B cell (primary cell): ENCODE measurements around the gene TFDP1. TPM values are rescaled to one million over a fixed set of nuclear protein-coding genes. Genes with fewer than 3 reads are reported as not detected.

Experiments
- ATAC-seq: fragments of 200-7000 bp; cut with Tn5 transposase; one replicate; pipeline ENCODE4 v1.10.0; 2021; ENCODE audit warnings: low read depth, mild to moderate bottlenecking, moderate number of reproducible peaks, moderate library complexity
- CTCF ChIA-PET: fragments of 350-600 bp; sonication (Branson Sonifier 250); formaldehyde crosslinking; loops from one replicate; lab custom pipeline; 2021; ENCODE audit warnings: antibody characterized with exemption, inconsistent platforms; lab: Charles Lee
- POLR2A ChIA-PET: fragments of 350-600 bp; sonication (Branson Sonifier 250); formaldehyde crosslinking; loops from one replicate; lab custom pipeline; 2021; ENCODE audit warnings: antibody characterized with exemption; lab: Charles Lee
- DNase-seq: peaks from one replicate; pipeline ENCODE4 v3.0.0; 2013
- H2AFZ ChIP-seq: 2 replicates; pipeline ENCODE4 v1.6.1; 2012; ENCODE audit warnings: mild to moderate bottlenecking, low read depth, low read length; ENCODE audit not compliant: insufficient read depth, poor library complexity, severe bottlenecking
- H3K27ac ChIP-seq, 2 donors: 1 replicate in 1 of 2; 2 replicates in 1 of 2; pipeline ENCODE4 v1.5.1; 2012 to 2013; ENCODE audit warnings: low read length in 2 of 2, mild to moderate bottlenecking in 2 of 2, moderate library complexity in 1 of 2
- H3K27me3 ChIP-seq, 4 experiments: fragments of 200-600 bp in 1 of 4; sonication (generic) in 1 of 4; replicated peaks in 1 of 4; 1 replicate in 2 of 4; 2 replicates in 2 of 4; pipeline versions ENCODE4 v1.6.1 to v1.7.0; 2013 to 2016; ENCODE audit warnings: low read length in 3 of 4, mild to moderate bottlenecking in 2 of 4, mixed read lengths in 1 of 4, moderate library complexity in 1 of 4; ENCODE audit not compliant: insufficient read depth in 4 of 4, control insufficient read depth in 3 of 4; ENCODE audit errors: control extremely low read depth in 1 of 4
- H3K36me3 ChIP-seq, 2 experiments: replicated peaks in 1 of 2; 1 replicate in 1 of 2; 2 replicates in 1 of 2; pipeline versions ENCODE4 v1.6.1 to v1.7.1; 2013; ENCODE audit warnings: low read length in 1 of 2; ENCODE audit not compliant: insufficient read depth in 2 of 2, control insufficient read depth in 1 of 2; ENCODE audit errors: control extremely low read depth in 1 of 2, extremely low read depth in 1 of 2
- H3K4me1 ChIP-seq, 2 donors: fragments of 200-600 bp in 1 of 2; sonication (generic) in 1 of 2; 1 replicate in 1 of 2; 2 replicates in 1 of 2; pipeline versions ENCODE4 v1.5.1 to v1.6.1; 2013 to 2017; ENCODE audit warnings: low read length in 2 of 2; ENCODE audit not compliant: control insufficient read depth in 2 of 2, insufficient read depth in 2 of 2
- H3K4me2 ChIP-seq: replicated peaks from 2 replicates; pipeline ENCODE3; 2012; ENCODE audit warnings: mild to moderate bottlenecking, low read depth, low read length; ENCODE audit not compliant: poor library complexity, severe bottlenecking
- H3K4me3 ChIP-seq, 5 experiments: fragments of 200-600 bp in 1 of 5; sonication (generic) in 1 of 5; 1 replicate in 3 of 5; 2 replicates in 2 of 5; pipeline versions ENCODE4 v1.5.1 to v1.7.0; 2011 to 2016; ENCODE audit warnings: low read length in 4 of 5, mild to moderate bottlenecking in 4 of 5, low read depth in 2 of 5, control low read depth in 1 of 5, moderate library complexity in 1 of 5; ENCODE audit not compliant: insufficient read depth in 1 of 5; ENCODE audit errors: control extremely low read depth in 1 of 5, extremely low read depth in 1 of 5
- H3K79me2 ChIP-seq: fragments of 200-600 bp; sonication (generic); one replicate; pipeline ENCODE4 v1.6.0; 2016; ENCODE audit warnings: low read length; ENCODE audit not compliant: control insufficient read depth, insufficient read depth
- H3K9ac ChIP-seq: fragments of 200-600 bp; sonication (generic); 2 replicates; pipeline ENCODE4 v1.6.1; 2017; ENCODE audit warnings: mild to moderate bottlenecking, low read length, moderate library complexity
- H3K9me3 ChIP-seq, 3 donors: one replicate each; pipeline versions ENCODE4 v1.6.1 to v1.7.1; 2013; ENCODE audit warnings: low read length in 2 of 3; ENCODE audit not compliant: control insufficient read depth in 2 of 3, insufficient read depth in 1 of 3; ENCODE audit errors: control extremely low read depth in 1 of 3
- H4K20me1 ChIP-seq: 2 replicates; pipeline ENCODE4 v1.6.0; 2012; ENCODE audit warnings: mild to moderate bottlenecking, low read length; ENCODE audit not compliant: insufficient read depth, control insufficient read depth, poor library complexity, severe bottlenecking
- H3K27ac Mint-ChIP-seq: one replicate; pipeline ENCODE4 v1.8.0; 2021; ENCODE audit warnings: mixed read lengths
- H3K27me3 Mint-ChIP-seq: one replicate; pipeline ENCODE4 v1.8.0; 2021; ENCODE audit warnings: mixed read lengths
- H3K4me1 Mint-ChIP-seq: one replicate; pipeline ENCODE4 v1.8.0; 2021; ENCODE audit warnings: mixed read lengths
- H3K4me3 Mint-ChIP-seq: one replicate; pipeline ENCODE4 v1.8.0; 2021; ENCODE audit warnings: mixed read lengths
- H3K9me3 Mint-ChIP-seq: one replicate; pipeline ENCODE4 v1.8.0; 2022; ENCODE audit warnings: mixed read lengths; ENCODE audit not compliant: insufficient read depth
- CTCF ChIP-seq: fragments of 200-600 bp; IDR thresholded peaks from one replicate; pipeline ENCODE4 v1.8.0; 2022; ENCODE audit warnings: antibody characterized with exemption, mild to moderate bottlenecking
- EZH2 ChIP-seq: IDR thresholded peaks from 2 replicates; pipeline ENCODE4 v1.6.1; 2012; ENCODE audit warnings: borderline replicate concordance, low read depth, mild to moderate bottlenecking, moderate library complexity, low read length; ENCODE audit not compliant: insufficient read depth, poor library complexity, severe bottlenecking
- WGBS: methylation state at CpG from one replicate; pipeline ENCODE4 v1.1.5; 2013; ENCODE audit warnings: missing lambda C conversion rate; ENCODE audit not compliant: insufficient coverage; 5-methylcytosine and 5-hydroxymethylcytosine counted together
- intact Hi-C: fragments of 100-400 bp; cut with micrococcal nuclease; formaldehyde crosslinking; loops from one replicate; pipeline ENCODE4 v1.10.0; 2022
- polyA plus RNA-seq: library from polyadenylated mRNA; depleted of rRNA; stranded (reverse); fragments of >200 nt; gene quantifications from 2 replicates; pipeline ENCODE4 v1.2.3, GENCODE V29; 2012
- total RNA-seq, 2 donors: library from RNA; stranded (reverse); fragments of 120-200 nt in 1 of 2; gene quantifications; 1 replicate in 1 of 2; 2 replicates in 1 of 2; pipeline versions ENCODE4 v1.2.3 to v1.2.4, GENCODE V29; 2013 to 2022

Gene TFDP1
- total and polyA plus RNA-seq, 2 donors (not counting 1 experiment from before 2014, with no cell fraction given), result 19.1 to 31.1 TPM

- DNase-seq (no peak), ATAC-seq (no peak)
- H3K9ac ChIP-seq, result no peak overlapping the region
- H3K9me3 Mint-ChIP-seq, result no peaks in the 10 kb centered on the region
- ChIA-PET CTCF (no interaction called here), POLR2A (no interaction called here)
- H3K79me2 ChIP-seq, result no peaks in the 10 kb centered on the region
- H3K9me3 ChIP-seq, result peaks cover 0 to 3% (median 1%) of the 10 kb centered on the region in 3 donors
- H3K4me3 Mint-ChIP-seq, result no peak overlapping the region
- peaks cover 16% of the 10 kb centered on the region for H3K4me1 Mint-ChIP-seq
- no peak for TF ChIP-seq EZH2
- TF ChIP-seq CTCF, result no peak
- H3K36me3 ChIP-seq, result peaks cover 0 to 62% of the 10 kb centered on the region in 2 experiments
- peaks cover 5 to 10% of the 10 kb centered on the region in 2 donors for H3K4me1 ChIP-seq
- H4K20me1 ChIP-seq, result no peaks in the 10 kb centered on the region
- intact Hi-C loops, result no loop called here
- no peaks in the 10 kb centered on the region for H3K27me3 Mint-ChIP-seq
- H3K4me3 ChIP-seq, result no peak overlapping the region
- H3K27ac Mint-ChIP-seq, result no peak overlapping the region
- no peaks in the 10 kb centered on the region for H3K27me3 ChIP-seq
- no peak overlapping the region for H3K4me2 ChIP-seq
- no peak overlapping the region for H2AFZ ChIP-seq
- WGBS, result 98% methylated on average over 5 of the region's 8 CpGs
- no peak overlapping the region for H3K27ac ChIP-seq
Observed at GRCh38 chr13:113638806-113639205, 54.3 kb downstream of the TFDP1 start.

- TF ChIP-seq EZH2 (no peak), CTCF (no peak)
Observed at GRCh38 chr13:113639616-113640262, 55.2 kb downstream of the TFDP1 start.

More at GRCh38 chr13:113639616-113640262, 55.2 kb downstream of the TFDP1 start:
- no peak for ATAC-seq
- H3K79me2 ChIP-seq, result no peaks in the 10 kb centered on the region
- H3K4me1 Mint-ChIP-seq, result peaks cover 20% of the 10 kb centered on the region
- H3K4me2 ChIP-seq, result no peak overlapping the region
- H3K36me3 ChIP-seq, result peaks cover 0 to 53% of the 10 kb centered on the region in 2 experiments
- peaks cover 0 to 3% (median 1%) of the 10 kb centered on the region in 3 donors for H3K9me3 ChIP-seq
- no peaks in the 10 kb centered on the region for H4K20me1 ChIP-seq
- no peak overlapping the region for H3K4me3 Mint-ChIP-seq
- no peak overlapping the region for H3K9ac ChIP-seq
- intact Hi-C loops, result no loop called here
- DNase-seq, result no peak
- no peaks in the 10 kb centered on the region for H3K27me3 ChIP-seq
- no peaks in the 10 kb centered on the region for H3K27me3 Mint-ChIP-seq
- no peak overlapping the region for H3K4me3 ChIP-seq
- H3K27ac Mint-ChIP-seq, result no peak overlapping the region
- ChIA-PET CTCF (no interaction called here), POLR2A (no interaction called here)
- peaks cover 9 to 16% of the 10 kb centered on the region in 2 donors for H3K4me1 ChIP-seq
- H3K27ac ChIP-seq, result no peak overlapping the region
- WGBS, result 97% methylated on average over 19 of the region's 27 CpGs
- no peaks in the 10 kb centered on the region for H3K9me3 Mint-ChIP-seq
- H2AFZ ChIP-seq, result no peak overlapping the region
